Uterus (tissue), 2 donors: ENCODE measurements around the gene PASK.

Experiments
- CTCF ChIP-seq, 4 experiments: fragments of 200-600 bp in 2 of 4; fragments of 450-650 bp in 2 of 4; sonication (generic) in 2 of 4; IDR thresholded peaks; one replicate each; pipeline ENCODE4 v1.5.1; 2016 to 2019; ENCODE audit warnings: antibody characterized with exemption in 4 of 4, mild to moderate bottlenecking in 2 of 4, moderate library complexity in 1 of 4
- POLR2A ChIP-seq, 2 donors: fragments of 450-650 bp; IDR thresholded peaks; one replicate each; pipeline ENCODE4 v1.6.1; 2016; ENCODE audit warnings: antibody characterized with exemption in 2 of 2, mild to moderate bottlenecking in 1 of 2, moderate library complexity in 1 of 2

GRCh38 chr2:241092677-241093076 lies 56.6 kb downstream of the PASK start:
- TF ChIP-seq CTCF (IDR thresholded peaks at IDR 0.05) (no peak), POLR2A (IDR thresholded peaks at IDR 0.05) (no peak)
